ENCODE data around the gene SSBP3.

The SSBP3 gene

DNA sequence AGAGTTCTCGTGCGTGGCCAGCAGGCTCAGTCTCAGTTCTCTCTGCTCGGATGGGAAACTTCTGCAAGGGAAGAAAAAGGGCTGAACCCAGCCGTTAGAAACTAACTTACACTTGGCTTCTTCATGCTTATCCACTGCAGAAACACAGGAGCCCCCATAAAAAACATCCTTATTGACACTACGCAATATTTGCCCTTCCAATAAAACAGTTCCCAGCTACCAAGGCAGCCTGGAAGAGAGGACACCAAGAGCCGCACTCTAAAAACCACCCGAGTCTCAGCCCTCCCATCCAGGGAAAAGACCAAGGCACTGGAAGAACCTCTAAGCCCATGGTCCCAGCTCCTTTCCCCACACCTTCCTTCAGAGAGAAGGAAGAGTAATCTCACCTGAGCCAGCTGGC lies 61.1 kb downstream of the SSBP3 start:
- H3K79me2 ChIP-seq (ENCODE audit: insufficient read depth, low read length) = no peaks in the 10 kb centered on the region
- H3K9ac ChIP-seq (ENCODE audit: low read length) = no peak overlapping the region
- H3K4me2 ChIP-seq (ENCODE audit: low read depth, low read length, poor library complexity, severe bottlenecking) = no peak overlapping the region
- no peaks in the 10 kb centered on the region for H3K9me2 ChIP-seq (replicated peaks; ENCODE audit: insufficient read depth, low read length)
- H3F3A ChIP-seq (ENCODE audit: insufficient read depth) = no peaks in the 10 kb centered on the region
- H3K9me3 ChIP-seq (ENCODE audit: insufficient read depth, low read length) = no peaks in the 10 kb centered on the region
- no peak overlapping the region for H3K4me3 ChIP-seq (ENCODE audit: insufficient read depth, low read length, poor library complexity, severe bottlenecking)
- H2AFZ ChIP-seq (ENCODE audit: low read depth, low read length, severe bottlenecking) = no peak overlapping the region
- H3K36me3 ChIP-seq (ENCODE audit: low read length) = no peaks in the 10 kb centered on the region
- H3K27ac ChIP-seq (ENCODE audit: low read depth, low read length) = no peak overlapping the region
- no peaks in the 10 kb centered on the region for H3K27me3 ChIP-seq (ENCODE audit: low read length)
- H4K20me1 ChIP-seq (ENCODE audit: low read depth, low read length) = no peaks in the 10 kb centered on the region
- TF ChIP-seq, protein P1, sequence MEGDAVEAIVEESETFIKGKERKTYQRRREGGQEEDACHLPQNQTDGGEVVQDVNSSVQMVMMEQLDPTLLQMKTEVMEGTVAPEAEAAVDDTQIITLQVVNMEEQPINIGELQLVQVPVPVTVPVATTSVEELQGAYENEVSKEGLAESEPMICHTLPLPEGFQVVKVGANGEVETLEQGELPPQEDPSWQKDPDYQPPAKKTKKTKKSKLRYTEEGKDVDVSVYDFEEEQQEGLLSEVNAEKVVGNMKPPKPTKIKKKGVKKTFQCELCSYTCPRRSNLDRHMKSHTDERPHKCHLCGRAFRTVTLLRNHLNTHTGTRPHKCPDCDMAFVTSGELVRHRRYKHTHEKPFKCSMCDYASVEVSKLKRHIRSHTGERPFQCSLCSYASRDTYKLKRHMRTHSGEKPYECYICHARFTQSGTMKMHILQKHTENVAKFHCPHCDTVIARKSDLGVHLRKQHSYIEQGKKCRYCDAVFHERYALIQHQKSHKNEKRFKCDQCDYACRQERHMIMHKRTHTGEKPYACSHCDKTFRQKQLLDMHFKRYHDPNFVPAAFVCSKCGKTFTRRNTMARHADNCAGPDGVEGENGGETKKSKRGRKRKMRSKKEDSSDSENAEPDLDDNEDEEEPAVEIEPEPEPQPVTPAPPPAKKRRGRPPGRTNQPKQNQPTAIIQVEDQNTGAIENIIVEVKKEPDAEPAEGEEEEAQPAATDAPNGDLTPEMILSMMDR (IDR thresholded peaks at IDR 0.05; ENCODE audit: insufficient read depth, low read length, poor library complexity, severe bottlenecking) = no peak
- TF ChIP-seq EZH2phosphoT487 (conservative IDR thresholded peaks at IDR 0.05; ENCODE audit: low read length) = no peak

DNA sequence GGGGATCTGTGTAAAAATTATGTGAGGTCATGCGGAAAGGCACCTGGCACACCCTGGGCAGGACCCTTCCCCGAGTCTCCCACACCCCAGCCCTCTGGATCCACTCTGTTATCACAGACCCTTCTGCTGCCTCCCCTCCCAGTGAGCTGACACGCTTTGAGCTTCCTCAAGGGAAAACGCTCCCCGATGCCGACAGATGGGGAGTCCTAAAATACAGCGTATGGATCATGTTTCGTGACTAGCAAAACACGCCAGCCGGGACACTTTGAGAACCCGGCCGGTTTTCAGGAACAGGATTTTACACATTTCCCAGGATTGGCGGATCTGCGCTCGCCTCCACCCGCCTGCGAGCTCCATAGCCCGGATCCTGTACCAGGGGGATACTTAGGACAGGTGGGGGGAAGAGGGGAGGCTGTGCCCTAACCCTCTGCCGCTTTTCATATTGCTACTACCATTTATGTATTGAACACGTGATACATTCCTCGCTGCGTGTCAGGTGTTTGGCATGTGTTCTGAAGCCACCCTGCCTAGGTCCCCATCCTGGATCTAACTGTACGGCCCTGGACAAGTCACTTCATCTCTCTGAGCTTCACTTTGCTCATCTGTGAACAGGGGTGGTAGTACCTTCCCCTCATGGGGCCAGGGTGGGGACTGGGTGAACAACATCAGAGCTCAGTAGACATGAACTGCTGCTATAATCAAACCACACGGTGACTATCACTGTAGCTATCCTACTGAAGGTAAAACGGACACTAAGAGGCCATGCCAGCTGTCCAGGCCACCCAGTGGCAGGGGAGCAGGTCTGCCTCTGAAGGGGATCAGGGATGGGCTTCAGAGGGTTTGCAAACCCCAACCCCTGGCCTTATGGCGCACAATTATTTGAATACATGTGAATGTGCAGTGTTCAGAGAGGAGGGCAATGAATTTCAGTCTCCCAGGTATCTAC lies 63.2 kb downstream of the SSBP3 start:
- no peaks in the 10 kb centered on the region for H3F3A ChIP-seq (ENCODE audit: insufficient read depth)
- H4K20me1 ChIP-seq (ENCODE audit: low read depth, low read length) = no peaks in the 10 kb centered on the region
- H3K9me3 ChIP-seq (ENCODE audit: insufficient read depth, low read length) = no peaks in the 10 kb centered on the region
- no peak overlapping the region for H3K9ac ChIP-seq (ENCODE audit: low read length)
- no peaks in the 10 kb centered on the region for H3K36me3 ChIP-seq (ENCODE audit: low read length)
- H3K4me2 ChIP-seq (ENCODE audit: low read depth, low read length, poor library complexity, severe bottlenecking) = no peak overlapping the region
- H3K4me3 ChIP-seq (ENCODE audit: insufficient read depth, low read length, poor library complexity, severe bottlenecking) = no peak overlapping the region
- H3K9me2 ChIP-seq (replicated peaks; ENCODE audit: insufficient read depth, low read length) = no peaks in the 10 kb centered on the region
- H3K79me2 ChIP-seq (ENCODE audit: insufficient read depth, low read length) = no peaks in the 10 kb centered on the region
- no peak overlapping the region for H2AFZ ChIP-seq (ENCODE audit: low read depth, low read length, severe bottlenecking)
- TF ChIP-seq, protein P1 (IDR thresholded peaks at IDR 0.05; ENCODE audit: insufficient read depth, low read length, poor library complexity, severe bottlenecking) = no peak
- no peak for TF ChIP-seq EZH2phosphoT487 (conservative IDR thresholded peaks at IDR 0.05; ENCODE audit: low read length)
- H3K27ac ChIP-seq (ENCODE audit: low read depth, low read length) = no peak overlapping the region
- no peaks in the 10 kb centered on the region for H3K27me3 ChIP-seq (ENCODE audit: low read length)

DNA sequence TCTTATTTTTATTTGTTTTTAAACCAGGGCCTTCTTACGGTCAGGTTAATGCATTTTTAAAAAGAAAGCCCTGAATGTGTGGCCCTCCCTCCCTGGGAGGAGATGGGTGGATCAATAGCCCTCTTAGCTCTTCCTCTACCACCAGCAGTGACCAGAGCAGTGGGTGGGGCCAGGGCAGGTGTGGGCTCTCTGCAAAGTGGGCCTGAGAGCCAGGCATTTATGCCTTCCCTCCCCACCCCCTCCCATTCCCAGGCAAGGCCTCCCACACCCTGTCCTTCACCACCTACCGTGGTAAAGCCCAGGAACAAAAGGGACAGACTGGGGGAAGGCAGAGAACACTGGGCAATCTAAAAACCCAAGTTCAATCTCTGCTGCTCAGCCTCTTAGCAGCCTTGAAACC lies 63.9 kb downstream of the SSBP3 start:
- no peaks in the 10 kb centered on the region for H3K27me3 ChIP-seq (ENCODE audit: low read length)
- no peak overlapping the region for H3K27ac ChIP-seq (ENCODE audit: low read depth, low read length)
- no peak for TF ChIP-seq EZH2phosphoT487 (conservative IDR thresholded peaks at IDR 0.05; ENCODE audit: low read length)
- TF ChIP-seq, protein P1 (IDR thresholded peaks at IDR 0.05; ENCODE audit: insufficient read depth, low read length, poor library complexity, severe bottlenecking) = no peak
- no peak overlapping the region for H3K4me3 ChIP-seq (ENCODE audit: insufficient read depth, low read length, poor library complexity, severe bottlenecking)
- no peak overlapping the region for H3K4me2 ChIP-seq (ENCODE audit: low read depth, low read length, poor library complexity, severe bottlenecking)
- no peaks in the 10 kb centered on the region for H3K79me2 ChIP-seq (ENCODE audit: insufficient read depth, low read length)
- no peaks in the 10 kb centered on the region for H3K9me2 ChIP-seq (replicated peaks; ENCODE audit: insufficient read depth, low read length)
- H4K20me1 ChIP-seq (ENCODE audit: low read depth, low read length) = no peaks in the 10 kb centered on the region
- no peaks in the 10 kb centered on the region for H3K36me3 ChIP-seq (ENCODE audit: low read length)
- H3K9ac ChIP-seq (ENCODE audit: low read length) = no peak overlapping the region
- no peak overlapping the region for H2AFZ ChIP-seq (ENCODE audit: low read depth, low read length, severe bottlenecking)
- H3K9me3 ChIP-seq (ENCODE audit: insufficient read depth, low read length) = no peaks in the 10 kb centered on the region
- H3F3A ChIP-seq (ENCODE audit: insufficient read depth) = no peaks in the 10 kb centered on the region
